Measurements from ENCODE around the gene CD300C. TPM values are rescaled to one million over a fixed set of nuclear protein-coding genes. Genes with fewer than 3 reads are reported as not detected.

Gene CD300C
- total and polyA plus RNA-seq, 2 donors from 2014 or later, result 0.34 to 4.2 TPM

DNA sequence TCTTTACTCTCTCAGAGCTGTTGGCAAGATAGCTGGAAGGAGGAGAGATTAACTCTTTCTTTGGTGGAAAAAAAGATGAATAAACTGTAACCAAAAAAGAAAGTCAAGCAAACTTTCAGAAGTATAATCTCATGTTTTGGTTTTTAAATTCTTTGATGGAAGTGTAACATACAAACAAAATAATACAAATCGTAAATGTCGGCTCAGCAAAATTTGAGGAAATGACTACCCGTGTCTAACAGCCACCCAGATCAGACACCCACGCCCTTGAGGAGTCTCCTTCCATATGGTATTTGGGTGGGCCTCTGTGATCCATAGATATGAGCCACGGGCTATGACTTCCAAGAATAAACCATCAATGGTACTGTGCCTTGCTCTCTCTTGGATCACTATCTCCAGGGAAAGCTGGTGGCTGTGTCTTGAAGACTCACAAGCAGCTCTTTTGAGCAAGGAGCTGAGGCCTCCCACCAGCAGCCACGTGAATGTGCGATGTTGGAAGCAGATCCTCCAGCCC, 9.6 kb upstream of the CD300C start:
- intact Hi-C loops (cut with DNase I), result no loop called here
- no peak overlapping the region for H3K27ac ChIP-seq (ENCODE audit: low read depth in 2 of 2, low read length in 2 of 2)
- H3K9me3 ChIP-seq (ENCODE audit: control insufficient read depth in 2 of 3, insufficient read depth in 1 of 3, low read length in 3 of 3), result no peaks in the 10 kb centered on the region
- no peaks in the 10 kb centered on the region for H3K4me1 ChIP-seq (ENCODE audit: control insufficient read depth in 2 of 3, insufficient read depth in 2 of 3, low read depth in 1 of 3, low read length in 3 of 3)
- no peaks in the 10 kb centered on the region for H3K36me3 ChIP-seq (ENCODE audit: control insufficient read depth in 2 of 3, insufficient read depth in 3 of 3, low read length in 3 of 3)
- no peak for DNase-seq
- no peaks in the 10 kb centered on the region for H3K27me3 ChIP-seq (ENCODE audit: control insufficient read depth, insufficient read depth, low read length)
- TF ChIP-seq, protein P1, sequence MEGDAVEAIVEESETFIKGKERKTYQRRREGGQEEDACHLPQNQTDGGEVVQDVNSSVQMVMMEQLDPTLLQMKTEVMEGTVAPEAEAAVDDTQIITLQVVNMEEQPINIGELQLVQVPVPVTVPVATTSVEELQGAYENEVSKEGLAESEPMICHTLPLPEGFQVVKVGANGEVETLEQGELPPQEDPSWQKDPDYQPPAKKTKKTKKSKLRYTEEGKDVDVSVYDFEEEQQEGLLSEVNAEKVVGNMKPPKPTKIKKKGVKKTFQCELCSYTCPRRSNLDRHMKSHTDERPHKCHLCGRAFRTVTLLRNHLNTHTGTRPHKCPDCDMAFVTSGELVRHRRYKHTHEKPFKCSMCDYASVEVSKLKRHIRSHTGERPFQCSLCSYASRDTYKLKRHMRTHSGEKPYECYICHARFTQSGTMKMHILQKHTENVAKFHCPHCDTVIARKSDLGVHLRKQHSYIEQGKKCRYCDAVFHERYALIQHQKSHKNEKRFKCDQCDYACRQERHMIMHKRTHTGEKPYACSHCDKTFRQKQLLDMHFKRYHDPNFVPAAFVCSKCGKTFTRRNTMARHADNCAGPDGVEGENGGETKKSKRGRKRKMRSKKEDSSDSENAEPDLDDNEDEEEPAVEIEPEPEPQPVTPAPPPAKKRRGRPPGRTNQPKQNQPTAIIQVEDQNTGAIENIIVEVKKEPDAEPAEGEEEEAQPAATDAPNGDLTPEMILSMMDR (IDR thresholded peaks at IDR 0.05; ENCODE audit: borderline replicate concordance, extremely low read depth, insufficient read depth), result no peak
- H3K9ac ChIP-seq (ENCODE audit: low read length in 3 of 3), result no peak overlapping the region
- H3K4me3 ChIP-seq (ENCODE audit: low read length in 3 of 3), result no peak overlapping the region
- no peak for FAIRE-seq

DNA sequence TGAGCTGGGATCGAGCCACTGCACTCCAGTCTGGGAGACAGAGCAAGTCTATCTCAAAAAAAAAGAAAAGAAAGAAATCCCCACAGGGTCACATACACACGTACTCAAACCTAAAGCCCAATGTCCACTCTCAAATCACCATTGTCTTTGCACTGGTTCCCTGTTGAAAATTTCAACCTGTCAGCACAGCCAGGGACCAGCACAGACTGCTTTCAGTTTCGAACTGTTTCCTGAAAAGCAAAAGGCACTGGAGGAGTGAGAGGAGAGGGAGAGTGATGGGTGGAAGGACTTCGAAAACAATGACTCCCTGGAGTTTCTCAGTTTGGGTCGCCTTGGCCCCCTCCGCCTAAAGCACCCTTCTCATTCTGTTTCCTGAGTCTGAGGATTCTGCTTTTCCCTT, 9.0 kb upstream of the CD300C start:
- no peaks in the 10 kb centered on the region for H3K9me3 ChIP-seq (ENCODE audit: control insufficient read depth in 2 of 3, insufficient read depth in 1 of 3, low read length in 3 of 3)
- H3K27me3 ChIP-seq (ENCODE audit: control insufficient read depth, insufficient read depth, low read length), result no peaks in the 10 kb centered on the region
- no peaks in the 10 kb centered on the region for H3K4me1 ChIP-seq (ENCODE audit: control insufficient read depth in 2 of 3, insufficient read depth in 2 of 3, low read depth in 1 of 3, low read length in 3 of 3)
- H3K27ac ChIP-seq (ENCODE audit: low read depth in 2 of 2, low read length in 2 of 2), result no peak overlapping the region
- TF ChIP-seq, protein P1 (IDR thresholded peaks at IDR 0.05; ENCODE audit: borderline replicate concordance, extremely low read depth, insufficient read depth), result no peak
- no peak overlapping the region for H3K9ac ChIP-seq (ENCODE audit: low read length in 3 of 3)
- intact Hi-C loops (cut with DNase I), result no loop called here
- no peak overlapping the region for H3K4me3 ChIP-seq (ENCODE audit: low read length in 3 of 3)
- DNase-seq (no peak), FAIRE-seq (no peak)
- no peaks in the 10 kb centered on the region for H3K36me3 ChIP-seq (ENCODE audit: control insufficient read depth in 2 of 3, insufficient read depth in 3 of 3, low read length in 3 of 3)

GRCh38 chr17:74552037-74552436, 6.1 kb upstream of the CD300C start:
- H3K4me3 ChIP-seq (ENCODE audit: low read length in 3 of 3), result no peak overlapping the region
- H3K36me3 ChIP-seq (ENCODE audit: control insufficient read depth in 2 of 3, insufficient read depth in 3 of 3, low read length in 3 of 3), result no peaks in the 10 kb centered on the region
- TF ChIP-seq, protein P1 (IDR thresholded peaks at IDR 0.05; ENCODE audit: borderline replicate concordance, extremely low read depth, insufficient read depth), result no peak
- intact Hi-C loops (cut with DNase I), result no loop called here
- H3K27ac ChIP-seq (ENCODE audit: low read depth in 2 of 2, low read length in 2 of 2), result no peak overlapping the region
- DNase-seq (peak in 3 of 5 donors; percentile 27 to 46 (median 36)), FAIRE-seq (no peak)
- no peak overlapping the region for H3K9ac ChIP-seq (ENCODE audit: low read length in 3 of 3)
- no peaks in the 10 kb centered on the region for H3K27me3 ChIP-seq (ENCODE audit: control insufficient read depth, insufficient read depth, low read length)
- H3K9me3 ChIP-seq (ENCODE audit: control insufficient read depth in 2 of 3, insufficient read depth in 1 of 3, low read length in 3 of 3), result no peaks in the 10 kb centered on the region
- H3K4me1 ChIP-seq (ENCODE audit: control insufficient read depth in 2 of 3, insufficient read depth in 2 of 3, low read depth in 1 of 3, low read length in 3 of 3), result no peaks in the 10 kb centered on the region

GRCh38 chr17:74550602-74551001, 4.7 kb upstream of the CD300C start:
- TF ChIP-seq, protein P1 (IDR thresholded peaks at IDR 0.05; ENCODE audit: borderline replicate concordance, extremely low read depth, insufficient read depth), result no peak
- intact Hi-C loops (cut with DNase I), result no loop called here
- Histone ChIP-seq H3K9ac (ENCODE audit: low read length in 3 of 3) (no peak overlapping the region), H3K27ac (ENCODE audit: low read depth in 2 of 2, low read length in 2 of 2) (no peak overlapping the region), H3K9me3 (ENCODE audit: control insufficient read depth in 2 of 3, insufficient read depth in 1 of 3, low read length in 3 of 3) (no peaks in the 10 kb centered on the region), H3K4me3 (ENCODE audit: low read length in 3 of 3) (no peak overlapping the region), H3K36me3 (ENCODE audit: control insufficient read depth in 2 of 3, insufficient read depth in 3 of 3, low read length in 3 of 3) (no peaks in the 10 kb centered on the region), H3K27me3 (ENCODE audit: control insufficient read depth, insufficient read depth, low read length) (no peaks in the 10 kb centered on the region), H3K4me1 (ENCODE audit: control insufficient read depth in 2 of 3, insufficient read depth in 2 of 3, low read depth in 1 of 3, low read length in 3 of 3) (no peaks in the 10 kb centered on the region)
- DNase-seq (no peak), FAIRE-seq (no peak)
